GM18858 (cell line): ENCODE results near the gene NBPF12.
"Not testable (repeated sequence)": the region's sequence is repeated elsewhere in the genome, so short reads cannot be mapped to it uniquely, and the experiment has no call there.

Experiments
- ATAC-seq: cut with Tn5 transposase; IDR thresholded peaks from one replicate; pipeline ENCODE4 v1.9.1; 2021; ENCODE audit not compliant: unreplicated experiment

NBPF12 gene

GRCh38 chr1:146972681-146973080, 34.6 kb downstream of the NBPF12 start:
- ATAC-seq, result not testable (repeated sequence)

- not testable (repeated sequence) for ATAC-seq
Measured at GRCh38 chr1:146985855-146986254, 47.7 kb downstream of the NBPF12 start.

DNA sequence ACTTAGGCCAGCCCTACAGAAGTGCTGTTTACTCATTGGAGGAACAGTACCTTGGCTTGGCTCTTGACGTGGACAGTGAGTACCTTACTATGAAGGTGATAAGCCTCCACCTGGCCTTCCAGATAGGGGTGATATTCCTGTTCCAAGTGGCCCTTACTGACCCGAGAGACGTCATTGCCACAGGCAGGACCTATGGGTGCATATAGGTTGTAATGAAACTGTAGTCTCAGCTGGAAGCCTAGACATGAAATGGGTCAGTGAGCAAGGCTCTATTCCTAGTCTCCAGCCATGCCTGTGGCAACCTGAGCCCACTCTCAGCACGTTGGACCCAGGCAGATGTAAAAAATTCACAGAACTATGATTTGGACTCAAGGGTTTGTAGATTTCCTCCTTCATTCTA, 48.3 kb downstream of the NBPF12 start:
- not testable (repeated sequence) for ATAC-seq

- not testable (repeated sequence) for ATAC-seq
Measured at GRCh38 chr1:146987502-146987901, 49.4 kb downstream of the NBPF12 start.

GRCh38 chr1:146989455-146989854, 51.3 kb downstream of the NBPF12 start:
- ATAC-seq, result not testable (repeated sequence)

DNA sequence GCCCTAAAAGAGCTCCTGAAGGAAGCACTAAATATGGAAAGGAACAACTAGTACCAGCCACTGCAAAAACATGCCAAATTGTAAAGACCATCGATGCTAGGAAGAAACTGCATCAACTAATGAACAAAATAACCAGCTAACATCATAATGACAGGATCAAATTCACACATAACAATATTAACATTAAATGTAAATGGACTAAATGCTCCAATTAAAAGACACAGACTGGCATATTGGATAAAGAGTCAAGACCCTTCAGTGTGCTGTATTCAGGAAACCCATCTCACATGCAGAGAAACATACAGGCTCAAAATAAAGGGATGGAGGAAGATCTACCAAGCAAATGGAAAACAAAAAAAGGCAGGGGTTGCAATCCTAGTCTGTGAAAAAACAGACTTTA, 70.4 kb downstream of the NBPF12 start:
- not testable (repeated sequence) for ATAC-seq

GRCh38 chr1:147026975-147027374, 88.9 kb downstream of the NBPF12 start:
- ATAC-seq, result not testable (repeated sequence)

GRCh38 chr1:147030066-147030653, 92.0 kb downstream of the NBPF12 start:
- ATAC-seq, result not testable (repeated sequence)

- no peak for ATAC-seq
Measured at GRCh38 chr1:147039916-147040315, 101.8 kb downstream of the NBPF12 start.

DNA sequence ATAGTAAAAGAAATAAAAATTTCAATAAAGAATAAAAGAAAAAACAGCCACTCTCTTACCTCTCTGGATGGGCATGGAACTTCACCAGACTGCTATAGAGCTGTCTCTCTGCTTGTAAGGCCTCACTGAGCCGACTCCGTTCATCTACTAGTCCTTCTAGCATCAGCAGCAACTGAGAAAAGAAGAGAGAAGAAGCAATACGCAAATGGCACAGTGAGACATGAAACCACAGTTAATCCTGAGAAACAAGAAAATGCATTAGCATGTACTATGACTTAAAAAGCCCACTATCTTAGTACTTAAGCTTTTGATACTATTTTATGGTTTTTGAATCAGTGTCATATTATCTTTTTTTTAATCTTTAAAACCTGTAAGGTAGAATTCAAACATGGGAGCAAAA, 104.8 kb downstream of the NBPF12 start:
- not testable (repeated sequence) for ATAC-seq

- ATAC-seq, result not testable (repeated sequence)
Measured at GRCh38 chr1:147044511-147044910, 106.4 kb downstream of the NBPF12 start.
